KG1 (cell line): ENCODE measurements around the gene VIPR2.

Experiments
- DNase-seq: peaks from one replicate; lab custom pipeline; 2025; lab: John Stamatoyannopoulos, UW

VIPR2 gene

GRCh38 chr7:159157714-159158113 is 13.0 kb upstream of the VIPR2 start:
- DNase-seq: no peak

- DNase-seq: no peak
These were observed 12.0 kb upstream of the VIPR2 start for GRCh38 chr7:159156436-159157245.

GRCh38 chr7:159155410-159155809 is 10.7 kb upstream of the VIPR2 start:
- no peak for DNase-seq

GRCh38 chr7:159154243-159154642 is 9.6 kb upstream of the VIPR2 start:
- DNase-seq: no peak

- no peak for DNase-seq
These were observed 8.8 kb upstream of the VIPR2 start for GRCh38 chr7:159153511-159153910.

- no peak for DNase-seq
These were observed 8.1 kb upstream of the VIPR2 start for GRCh38 chr7:159152816-159153215.

- DNase-seq: no peak
These were observed 6.6 kb upstream of the VIPR2 start for GRCh38 chr7:159151231-159151630.

- no peak for DNase-seq
These were observed 4.8 kb upstream of the VIPR2 start for GRCh38 chr7:159149488-159149887.

GRCh38 chr7:159148430-159149395 is 4.0 kb upstream of the VIPR2 start:
- DNase-seq: no peak

GRCh38 chr7:159147687-159148086 is 3.0 kb upstream of the VIPR2 start:
- DNase-seq: no peak

- no peak for DNase-seq
These were observed 2.6 kb upstream of the VIPR2 start for GRCh38 chr7:159147246-159147645.

- DNase-seq: no peak
These were observed 1.6 kb upstream of the VIPR2 start for GRCh38 chr7:159146084-159146858.

- no peak for DNase-seq
These were observed 806 bp upstream of the VIPR2 start for GRCh38 chr7:159145490-159145855.

GRCh38 chr7:159143780-159144757 is 598 bp downstream of the VIPR2 start:
- no peak for DNase-seq

GRCh38 chr7:159142730-159143129 is 1.9 kb downstream of the VIPR2 start:
- no peak for DNase-seq

GRCh38 chr7:159142199-159142598 is 2.5 kb downstream of the VIPR2 start:
- no peak for DNase-seq

GRCh38 chr7:159141660-159142059 is 3.0 kb downstream of the VIPR2 start:
- DNase-seq: no peak

GRCh38 chr7:159141167-159141566 is 3.5 kb downstream of the VIPR2 start:
- no peak for DNase-seq

GRCh38 chr7:159140170-159140910 is 4.3 kb downstream of the VIPR2 start:
- DNase-seq: no peak

GRCh38 chr7:159139639-159140038 is 5.0 kb downstream of the VIPR2 start:
- no peak for DNase-seq
